GM04503 (cell line): ENCODE measurements around the gene CHML.

Experiments used
- DNase-seq: peaks from one replicate; pipeline ENCODE4 v3.0.0-alpha.2; 2012; ENCODE audit warnings: low read depth

The CHML gene

DNA sequence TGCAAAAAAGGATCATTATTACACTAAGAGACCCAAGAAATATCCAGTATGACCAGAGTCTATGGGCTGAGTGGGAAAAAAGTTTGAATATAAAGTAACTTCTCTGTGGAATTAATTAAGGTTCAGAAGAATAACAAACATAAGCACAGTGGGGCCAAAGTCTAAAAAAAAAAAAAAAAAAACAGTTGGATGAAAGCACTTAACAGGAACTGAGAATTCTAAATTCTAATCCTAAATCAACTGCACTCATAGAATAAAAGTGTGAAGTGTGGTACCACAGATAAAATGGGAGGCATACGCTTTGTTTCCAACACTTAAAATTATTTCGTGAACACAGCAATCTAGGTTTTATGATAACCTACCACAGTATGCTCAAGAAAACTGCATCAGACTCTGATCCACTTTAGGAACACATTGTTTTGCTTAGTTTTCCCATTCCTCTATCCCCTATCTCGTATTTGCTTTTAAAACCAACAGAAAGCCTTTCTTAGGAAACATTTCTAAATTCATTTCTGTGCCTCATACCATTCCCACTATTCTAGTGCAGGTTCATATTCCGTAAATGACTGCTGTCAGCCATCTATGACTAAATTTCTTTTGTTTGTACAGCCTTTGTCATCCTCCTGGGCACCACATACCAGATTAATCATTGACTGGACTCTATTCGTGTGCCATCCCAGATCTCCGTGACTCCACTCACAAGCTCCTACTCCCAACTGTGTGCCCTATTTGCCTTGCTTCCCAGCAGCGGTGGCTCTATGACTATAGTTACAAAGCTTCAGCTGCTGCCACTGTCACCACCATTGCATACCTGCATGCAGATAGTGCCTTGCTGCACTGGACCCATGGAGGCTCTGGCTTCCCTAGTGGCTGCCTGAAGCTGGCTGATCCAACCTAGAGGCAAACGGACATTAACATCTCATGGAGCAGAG is 24.9 kb downstream of the CHML start:
- DNase-seq = no peak

GRCh38 chr1:241614572-241614971 is 25.6 kb downstream of the CHML start:
- DNase-seq = no peak

GRCh38 chr1:241614144-241614543 is 26.0 kb downstream of the CHML start:
- no peak for DNase-seq

GRCh38 chr1:241612533-241613477 is 27.4 kb downstream of the CHML start:
- DNase-seq = peak; percentile 47

DNA sequence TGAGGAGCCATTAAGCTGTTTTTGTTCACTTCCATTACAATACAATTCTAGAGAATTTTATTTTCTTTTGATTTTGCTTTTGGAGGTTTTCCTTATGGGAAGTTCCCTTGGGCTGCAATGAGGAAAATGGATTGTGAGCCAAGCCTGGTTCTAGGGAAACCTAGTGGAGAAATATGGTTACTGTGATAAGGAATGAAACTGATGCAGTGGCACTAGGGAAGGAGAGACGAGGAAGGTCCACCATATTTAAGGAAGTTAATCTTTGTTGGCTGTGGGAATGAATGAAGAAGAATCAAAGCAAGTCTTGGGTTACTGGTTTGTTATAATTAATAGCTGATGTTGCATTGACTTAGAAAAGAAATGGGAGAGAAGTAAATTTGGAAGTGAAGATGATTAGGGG is 28.4 kb downstream of the CHML start:
- no peak for DNase-seq

GRCh38 chr1:241611063-241611462 is 29.1 kb downstream of the CHML start:
- no peak for DNase-seq

GRCh38 chr1:241610056-241610815 is 29.9 kb downstream of the CHML start:
- DNase-seq = no peak

GRCh38 chr1:241608379-241609033 is 31.7 kb downstream of the CHML start:
- DNase-seq = no peak

- no peak for DNase-seq
Observed at GRCh38 chr1:241607497-241607896, 32.7 kb downstream of the CHML start.

- DNase-seq = no peak
Observed at GRCh38 chr1:241606544-241606943, 33.6 kb downstream of the CHML start.

DNA sequence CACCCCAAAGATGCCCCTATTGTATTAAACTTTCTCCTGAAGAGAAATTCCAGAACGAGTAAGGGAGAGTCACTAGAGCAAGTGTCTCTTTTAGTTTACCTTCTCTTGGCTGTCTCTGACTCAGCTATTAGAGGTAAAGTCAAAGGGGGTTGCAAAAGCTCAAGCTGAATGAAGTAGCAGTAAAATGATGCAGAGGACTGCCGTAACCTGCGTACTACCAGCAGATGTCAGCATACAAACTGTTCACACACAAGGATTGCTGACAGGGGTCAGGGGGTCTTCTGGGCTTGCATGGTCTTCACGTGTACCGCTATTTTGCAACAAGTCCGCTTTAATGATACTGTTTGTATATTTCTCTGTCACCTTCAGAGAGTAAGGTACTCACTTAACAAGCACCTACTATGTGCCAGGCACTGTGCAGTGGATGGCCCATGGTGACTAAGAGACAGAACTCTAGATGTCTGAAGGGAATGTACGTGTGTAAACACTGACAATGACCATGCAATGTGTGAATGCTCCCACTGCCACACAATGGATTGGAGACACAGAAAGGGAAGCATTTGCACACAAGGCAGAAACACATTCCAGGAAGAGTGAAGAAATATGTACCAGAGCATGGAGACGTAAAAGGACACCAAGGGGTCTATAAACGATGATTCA is 34.9 kb downstream of the CHML start:
- DNase-seq = no peak

- DNase-seq = peak; percentile 53
Observed at GRCh38 chr1:241603731-241604245, 36.4 kb downstream of the CHML start.

DNA sequence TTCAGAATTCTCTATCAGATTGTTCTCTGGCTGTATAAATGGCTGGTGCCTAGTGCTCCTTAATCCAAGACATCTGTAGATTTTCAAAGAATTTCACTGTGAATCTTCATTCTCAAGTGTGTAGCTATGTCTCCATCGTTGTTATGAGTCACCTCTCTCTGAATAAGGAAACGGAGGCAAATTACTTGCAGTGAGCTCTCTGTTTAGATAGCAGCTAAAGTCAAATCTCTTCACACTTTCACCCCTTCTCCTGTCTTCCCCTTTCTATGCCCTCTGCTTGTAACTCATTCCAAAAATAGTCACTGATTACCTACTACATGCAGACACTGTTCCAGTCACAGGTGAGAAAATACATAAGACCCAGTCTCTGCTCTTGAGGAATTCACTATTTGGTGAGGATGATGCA is 39.7 kb downstream of the CHML start:
- DNase-seq = peak; percentile 48

GRCh38 chr1:241598249-241598648 is 41.9 kb downstream of the CHML start:
- no peak for DNase-seq

DNA sequence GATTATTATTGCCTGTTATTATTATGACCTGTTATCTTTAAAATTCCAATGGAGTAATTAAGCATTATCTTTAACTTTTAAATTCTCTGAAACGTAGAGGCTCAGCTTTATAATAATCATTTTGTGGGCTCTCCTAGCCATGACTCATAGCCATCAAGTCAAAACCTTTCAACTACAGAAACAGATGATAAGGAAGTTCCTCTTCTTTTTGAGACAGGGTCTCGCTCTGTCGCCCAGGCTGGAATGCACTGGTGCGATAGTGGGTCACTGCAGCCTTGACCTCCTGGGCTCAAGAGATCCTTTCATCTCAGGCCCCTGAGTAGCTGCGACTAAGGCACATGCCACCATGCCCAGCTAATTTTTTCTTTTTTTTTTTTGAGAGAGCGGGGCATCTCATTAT is 43.5 kb downstream of the CHML start:
- no peak for DNase-seq

DNA sequence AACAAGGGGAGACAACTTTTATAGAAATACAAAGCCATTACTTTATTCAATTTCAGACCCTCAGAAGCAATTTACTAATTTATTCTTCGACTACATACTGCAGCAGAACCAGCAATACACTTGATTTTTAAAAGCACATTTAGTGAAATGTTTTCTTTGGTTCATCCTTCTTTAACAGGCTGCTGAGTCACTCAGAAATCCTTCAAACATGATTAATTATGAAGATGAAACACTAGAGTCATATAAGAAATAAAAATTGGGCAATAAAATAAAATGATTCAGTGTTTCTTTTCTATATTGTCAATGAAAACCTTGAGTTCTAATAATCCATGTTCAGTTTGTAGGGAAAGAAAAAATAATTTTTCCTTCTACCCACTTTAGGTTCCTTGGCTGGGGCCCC is 47.0 kb downstream of the CHML start:
- DNase-seq = no peak

GRCh38 chr1:241592273-241592958 is 47.8 kb downstream of the CHML start:
- peak; percentile 20 for DNase-seq

DNA sequence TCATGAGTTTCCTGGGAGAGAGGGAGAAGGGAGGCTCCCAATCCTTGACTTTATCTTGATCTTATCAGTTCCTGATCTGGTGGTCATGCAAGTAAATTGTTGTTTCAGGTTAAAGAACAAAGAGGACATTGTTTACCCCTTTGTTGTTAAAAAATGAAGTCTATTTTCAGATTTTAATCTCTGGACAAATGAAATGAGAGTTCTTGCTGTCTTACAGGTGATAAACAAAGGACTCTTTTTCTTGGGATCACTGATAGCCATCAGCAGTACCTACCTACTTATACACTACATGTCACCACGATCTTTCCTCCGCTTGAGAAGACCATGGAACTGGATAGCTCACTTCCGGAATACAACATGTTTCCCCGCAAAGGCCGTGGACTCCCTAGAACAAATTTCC is 48.4 kb downstream of the CHML start:
- no peak for DNase-seq

DNA sequence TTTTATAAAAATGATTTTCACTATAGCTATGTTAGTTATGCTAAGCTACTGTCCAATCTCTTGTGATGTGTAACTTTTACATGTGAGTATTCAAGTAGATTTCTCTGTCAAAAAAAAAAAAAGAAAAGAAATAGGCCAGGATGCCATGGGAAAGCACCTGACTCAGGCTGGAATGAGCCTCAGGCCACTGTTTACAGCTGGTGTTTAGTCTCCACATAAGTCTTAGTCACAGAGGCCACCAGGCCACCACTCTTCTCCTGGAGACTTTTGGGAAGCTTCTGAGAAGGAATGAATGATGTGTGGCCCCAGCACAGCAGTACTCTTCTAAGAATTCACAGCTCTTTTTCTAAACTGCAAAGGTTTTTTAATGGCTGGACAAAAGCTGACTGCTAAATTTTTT is 48.9 kb downstream of the CHML start:
- no peak for DNase-seq

DNA sequence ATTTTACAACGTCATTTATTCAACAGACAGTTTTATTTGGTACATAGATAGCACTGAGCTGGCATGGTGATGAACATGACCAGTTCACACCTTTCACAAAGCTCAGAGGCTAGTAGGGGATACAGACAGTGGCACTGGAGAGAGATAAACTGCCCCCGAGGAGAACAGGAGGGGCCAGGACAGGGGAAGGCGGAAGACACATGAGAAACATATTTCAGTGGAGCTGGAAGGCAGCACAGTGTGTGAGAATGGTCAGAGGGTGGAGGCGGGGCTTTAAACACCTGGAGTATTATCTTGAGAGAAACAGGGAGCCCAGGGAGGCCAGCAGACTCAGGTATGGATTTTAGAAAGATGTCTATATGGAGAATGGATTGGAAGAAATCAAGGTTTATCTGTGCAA is 49.5 kb downstream of the CHML start:
- DNase-seq = no peak
